SK-N-MC (cell line): ENCODE results near the gene POMGNT1.

Source experiments
- EZH2 ChIP-seq: fragments of 200-600 bp; sonication (generic); IDR thresholded peaks from one replicate; pipeline ENCODE4 v1.6.1; 2017; ENCODE audit warnings: antibody characterized with exemption
- FOXP2 ChIP-seq: optimal IDR thresholded peaks from 2 replicates; pipeline ENCODE3; 2011; ENCODE audit warnings: mild to moderate bottlenecking, moderate library complexity; ENCODE audit not compliant: insufficient read depth; ENCODE audit errors: extremely low read length, control extremely low read depth
- POLR2AphosphoS5 ChIP-seq: IDR thresholded peaks from 2 replicates; pipeline ENCODE4 v1.6.1; 2012; ENCODE audit warnings: mild to moderate bottlenecking, low read depth, low read length, borderline replicate concordance

DNA sequence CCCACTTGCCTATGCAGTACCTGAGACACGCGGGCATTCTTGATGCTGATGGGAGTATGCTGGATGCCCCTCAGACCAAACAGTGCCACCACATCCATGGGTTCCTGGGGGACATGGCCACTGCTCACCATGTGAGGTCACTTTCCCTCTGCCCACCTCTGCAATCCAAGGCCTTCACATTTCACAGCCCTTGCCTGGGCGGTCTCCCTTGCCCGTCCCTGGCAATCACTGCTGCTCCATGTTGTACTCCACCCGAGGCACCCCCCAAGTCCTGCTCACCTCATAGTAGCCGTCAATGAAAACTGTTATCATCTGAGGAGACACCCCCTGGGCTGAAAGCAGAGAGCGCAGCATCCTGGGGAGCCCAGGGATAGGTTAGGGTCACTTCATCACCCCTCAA lies 4.9 kb downstream of the POMGNT1 start:
- TF ChIP-seq EZH2 (no peak), POLR2AphosphoS5 (no peak), FOXP2 (no peak)
